GM19463 (cell line): ENCODE data around the gene CES4A.

Experiments used
- ATAC-seq: cut with Tn5 transposase; IDR thresholded peaks from one replicate; pipeline ENCODE4 v1.9.1; 2021; ENCODE audit warnings: mild to moderate bottlenecking, moderate library complexity; ENCODE audit not compliant: unreplicated experiment

Gene CES4A

GRCh38 chr16:67017810-67018488, 29.6 kb downstream of the CES4A start:
- peak; percentile 72 for ATAC-seq

- no peak for ATAC-seq
These were observed 30.8 kb downstream of the CES4A start for GRCh38 chr16:67019171-67019570.

- ATAC-seq: no peak
These were observed 32.9 kb downstream of the CES4A start for GRCh38 chr16:67021321-67021720.

GRCh38 chr16:67022531-67023214, 34.3 kb downstream of the CES4A start:
- no peak for ATAC-seq

GRCh38 chr16:67023689-67024088, 35.3 kb downstream of the CES4A start:
- ATAC-seq: no peak

- no peak for ATAC-seq
These were observed 36.2 kb downstream of the CES4A start for GRCh38 chr16:67024384-67025209.

- no peak for ATAC-seq
These were observed 36.8 kb downstream of the CES4A start for GRCh38 chr16:67025210-67025550.

GRCh38 chr16:67026570-67026969, 38.2 kb downstream of the CES4A start:
- ATAC-seq: no peak

- ATAC-seq: no peak
These were observed 38.7 kb downstream of the CES4A start for GRCh38 chr16:67027046-67027445.

GRCh38 chr16:67028167-67028695, 39.8 kb downstream of the CES4A start:
- no peak for ATAC-seq

GRCh38 chr16:67028696-67029253, 40.4 kb downstream of the CES4A start, which contains the start of gene CBFB:
TSS of gene CBFB (plus strand) at chr16:67029149. CDS start at chr16:67029408, 259 bp downstream.
- ATAC-seq: peak; percentile 77

- ATAC-seq: peak; percentile 33
These were observed 41.1 kb downstream of the CES4A start for GRCh38 chr16:67029254-67030096.

GRCh38 chr16:67030221-67030962, 42.0 kb downstream of the CES4A start:
- no peak for ATAC-seq

- no peak for ATAC-seq
These were observed 46.1 kb downstream of the CES4A start for GRCh38 chr16:67034487-67034886.

- ATAC-seq: no peak
These were observed 47.0 kb downstream of the CES4A start for GRCh38 chr16:67035364-67035763.

- no peak for ATAC-seq
These were observed 47.9 kb downstream of the CES4A start for GRCh38 chr16:67036323-67036741.

- ATAC-seq: no peak
These were observed 51.1 kb downstream of the CES4A start for GRCh38 chr16:67039260-67040020.

GRCh38 chr16:67040166-67040565, 51.8 kb downstream of the CES4A start:
- no peak for ATAC-seq

- ATAC-seq: no peak
These were observed 52.5 kb downstream of the CES4A start for GRCh38 chr16:67040906-67041305.
